MM.1S (cell line): ENCODE results near the gene FHIT.

Experiments used
- DNase-seq: peaks from one replicate; pipeline ENCODE4 v3.0.0-alpha.2; 2015
- H2AFZ ChIP-seq: fragments of 300-600 bp; sonication (generic); 2 replicates; pipeline ENCODE4 v1.6.0; 2016; ENCODE audit warnings: antibody characterized with exemption, low read length
- H3F3A ChIP-seq: fragments of 300-600 bp; sonication (generic); 2 replicates; pipeline ENCODE4 v1.6.1; 2016; ENCODE audit warnings: mild to moderate bottlenecking, antibody characterized with exemption, low read length, moderate library complexity, mixed read lengths; ENCODE audit not compliant: insufficient read depth
- H3K27ac ChIP-seq: fragments of 300-600 bp; sonication (generic); 2 replicates; pipeline ENCODE4 v1.5.1; 2016; ENCODE audit warnings: mild to moderate bottlenecking, low read length
- H3K27me3 ChIP-seq: fragments of 300-600 bp; sonication (generic); replicated peaks from 2 replicates; pipeline ENCODE4 v1.6.0; 2016; ENCODE audit warnings: low read length; ENCODE audit not compliant: insufficient read depth
- H3K36me3 ChIP-seq: fragments of 300-600 bp; sonication (generic); replicated peaks from 2 replicates; pipeline ENCODE4 v1.6.1; 2016; ENCODE audit warnings: mild to moderate bottlenecking, low read length, mixed read lengths; ENCODE audit not compliant: insufficient read depth
- H3K4me1 ChIP-seq: fragments of 300-600 bp; sonication (generic); 2 replicates; pipeline ENCODE4 v1.6.1; 2016; ENCODE audit warnings: low read length, mixed read lengths
- H3K4me2 ChIP-seq: fragments of 300-600 bp; sonication (generic); 2 replicates; pipeline ENCODE4 v1.6.0; 2016; ENCODE audit warnings: low read depth, low read length
- H3K4me3 ChIP-seq: fragments of 300-600 bp; sonication (generic); 2 replicates; pipeline ENCODE4 v1.5.1; 2016; ENCODE audit warnings: low read length, mixed read lengths
- H3K79me2 ChIP-seq: fragments of 300-600 bp; sonication (generic); 2 replicates; pipeline ENCODE4 v1.6.1; 2016; ENCODE audit warnings: mixed run types, low read length, mixed read lengths
- H3K9ac ChIP-seq: fragments of 300-600 bp; sonication (generic); 2 replicates; pipeline ENCODE4 v1.6.1; 2016; ENCODE audit warnings: low read length, mixed read lengths
- H3K9me2 ChIP-seq: fragments of 300-600 bp; sonication (generic); replicated peaks from 2 replicates; pipeline ENCODE4 v1.6.1; 2016; ENCODE audit warnings: mild to moderate bottlenecking, low read length, mixed read lengths; ENCODE audit not compliant: insufficient read depth
- H3K9me3 ChIP-seq: fragments of 300-600 bp; sonication (generic); replicated peaks from 2 replicates; pipeline ENCODE4 v1.6.1; 2016; ENCODE audit warnings: mild to moderate bottlenecking, low read length, mixed read lengths; ENCODE audit not compliant: insufficient read depth
- H4K20me1 ChIP-seq: fragments of 300-600 bp; sonication (generic); 2 replicates; pipeline ENCODE4 v1.6.1; 2016; ENCODE audit warnings: mild to moderate bottlenecking, low read length, moderate library complexity, mixed read lengths; ENCODE audit not compliant: insufficient read depth
- EZH2 ChIP-seq: fragments of 300-600 bp; sonication (generic); optimal IDR thresholded peaks from 2 replicates; pipeline ENCODE3; 2017; ENCODE audit warnings: low read depth, mild to moderate bottlenecking, antibody characterized with exemption, low read length, mixed read lengths
- EZH2phosphoT487 ChIP-seq: fragments of 300-600 bp; sonication (generic); IDR thresholded peaks from 2 replicates; pipeline ENCODE4 v1.6.1; 2018; ENCODE audit warnings: antibody characterized with exemption, low read length
- TF ChIP-seq, protein P1 (sequence below): fragments of 300-600 bp; sonication (generic); IDR thresholded peaks from 2 replicates; pipeline ENCODE4 v1.5.1; 2016; ENCODE audit warnings: antibody characterized with exemption, low read length, mixed read lengths

The FHIT gene

DNA sequence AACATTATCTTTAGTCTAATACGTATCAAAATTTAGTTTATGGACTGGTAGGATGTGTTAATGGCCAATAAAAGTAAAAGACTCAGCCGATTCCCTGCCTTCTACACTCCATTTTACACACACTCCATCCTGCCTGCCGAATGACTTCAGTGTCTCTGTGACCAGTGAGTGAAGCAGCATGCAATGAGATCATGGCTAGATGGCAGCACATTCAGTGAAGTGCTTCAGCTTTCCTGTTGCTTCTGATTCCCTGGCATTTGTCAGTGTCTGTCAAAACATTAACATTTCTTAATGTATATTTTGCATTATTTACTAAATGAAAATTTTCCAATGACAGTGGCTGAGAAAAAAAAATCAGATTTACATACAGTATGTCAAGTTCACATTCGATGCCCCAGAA is 412.0 kb downstream of the FHIT start:
- Histone ChIP-seq H3K9me2 (no peaks in the 10 kb centered on the region), H3K9me3 (no peaks in the 10 kb centered on the region), H3K4me1 (no peaks in the 10 kb centered on the region), H3K27ac (no peak overlapping the region), H3F3A (no peaks in the 10 kb centered on the region), H3K36me3 (no peaks in the 10 kb centered on the region), H3K27me3 (no peaks in the 10 kb centered on the region), H2AFZ (no peak overlapping the region), H3K79me2 (no peaks in the 10 kb centered on the region), H3K4me3 (no peak overlapping the region), H3K9ac (no peak overlapping the region), H4K20me1 (no peaks in the 10 kb centered on the region), H3K4me2 (no peak overlapping the region)
- DNase-seq, result no peak
- TF ChIP-seq EZH2, result no peak
- TF ChIP-seq, protein P1, sequence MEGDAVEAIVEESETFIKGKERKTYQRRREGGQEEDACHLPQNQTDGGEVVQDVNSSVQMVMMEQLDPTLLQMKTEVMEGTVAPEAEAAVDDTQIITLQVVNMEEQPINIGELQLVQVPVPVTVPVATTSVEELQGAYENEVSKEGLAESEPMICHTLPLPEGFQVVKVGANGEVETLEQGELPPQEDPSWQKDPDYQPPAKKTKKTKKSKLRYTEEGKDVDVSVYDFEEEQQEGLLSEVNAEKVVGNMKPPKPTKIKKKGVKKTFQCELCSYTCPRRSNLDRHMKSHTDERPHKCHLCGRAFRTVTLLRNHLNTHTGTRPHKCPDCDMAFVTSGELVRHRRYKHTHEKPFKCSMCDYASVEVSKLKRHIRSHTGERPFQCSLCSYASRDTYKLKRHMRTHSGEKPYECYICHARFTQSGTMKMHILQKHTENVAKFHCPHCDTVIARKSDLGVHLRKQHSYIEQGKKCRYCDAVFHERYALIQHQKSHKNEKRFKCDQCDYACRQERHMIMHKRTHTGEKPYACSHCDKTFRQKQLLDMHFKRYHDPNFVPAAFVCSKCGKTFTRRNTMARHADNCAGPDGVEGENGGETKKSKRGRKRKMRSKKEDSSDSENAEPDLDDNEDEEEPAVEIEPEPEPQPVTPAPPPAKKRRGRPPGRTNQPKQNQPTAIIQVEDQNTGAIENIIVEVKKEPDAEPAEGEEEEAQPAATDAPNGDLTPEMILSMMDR, result no peak
- TF ChIP-seq EZH2phosphoT487, result no peak

DNA sequence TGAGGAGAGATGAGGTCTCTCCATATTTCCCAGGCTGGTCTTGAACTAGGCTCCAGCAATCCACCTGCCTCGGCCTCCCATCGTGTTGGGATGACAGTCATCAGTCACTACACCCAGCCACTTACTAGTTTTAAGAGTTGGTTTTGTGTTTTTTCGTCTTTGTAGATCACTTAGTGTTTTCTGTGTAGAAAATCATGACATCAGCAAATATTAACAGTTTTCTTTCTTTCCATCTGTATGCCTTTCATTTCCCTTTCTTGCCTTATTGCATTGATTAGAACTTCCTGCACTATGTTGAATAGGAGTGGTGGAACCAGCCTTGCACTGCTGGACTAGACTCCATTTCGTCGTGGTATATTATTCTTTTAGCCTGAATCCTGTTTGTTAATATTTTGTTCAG is 415.5 kb downstream of the FHIT start:
- Histone ChIP-seq H2AFZ (no peak overlapping the region), H3K4me1 (no peaks in the 10 kb centered on the region), H3K79me2 (no peaks in the 10 kb centered on the region), H3K27me3 (no peaks in the 10 kb centered on the region), H3K9ac (no peak overlapping the region), H4K20me1 (no peaks in the 10 kb centered on the region), H3F3A (no peaks in the 10 kb centered on the region), H3K9me3 (no peaks in the 10 kb centered on the region), H3K27ac (no peak overlapping the region), H3K9me2 (no peaks in the 10 kb centered on the region), H3K4me3 (no peak overlapping the region), H3K36me3 (no peaks in the 10 kb centered on the region), H3K4me2 (no peak overlapping the region)
- TF ChIP-seq EZH2 (no peak), EZH2phosphoT487 (no peak)
- DNase-seq, result no peak

DNA sequence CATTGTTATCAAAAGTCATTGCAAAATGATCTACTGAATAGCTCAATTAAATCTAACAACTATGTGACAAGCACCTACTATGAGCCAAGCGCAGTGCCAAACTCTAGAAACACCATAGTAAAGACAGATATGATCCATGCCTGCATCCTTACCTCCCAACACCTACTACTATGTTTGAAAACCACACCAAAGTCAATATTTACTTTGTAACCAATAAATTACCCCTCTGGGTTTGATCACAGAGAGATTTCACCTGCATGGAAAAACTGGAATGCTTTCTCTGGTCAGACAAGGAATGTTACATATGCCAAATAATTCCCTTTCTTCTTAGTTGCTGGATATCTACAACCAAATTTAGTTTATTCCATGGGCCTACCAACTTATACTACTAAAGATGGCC is 422.2 kb downstream of the FHIT start:
- Histone ChIP-seq H3F3A (no peaks in the 10 kb centered on the region), H4K20me1 (no peaks in the 10 kb centered on the region), H3K4me3 (no peak overlapping the region), H3K36me3 (no peaks in the 10 kb centered on the region), H3K9ac (no peak overlapping the region), H2AFZ (no peak overlapping the region), H3K27me3 (no peaks in the 10 kb centered on the region), H3K9me2 (no peaks in the 10 kb centered on the region), H3K4me2 (no peak overlapping the region), H3K4me1 (no peaks in the 10 kb centered on the region), H3K27ac (no peak overlapping the region), H3K79me2 (no peaks in the 10 kb centered on the region), H3K9me3 (no peaks in the 10 kb centered on the region)
- no peak for DNase-seq
- TF ChIP-seq EZH2phosphoT487, result no peak
- TF ChIP-seq EZH2, result no peak
- TF ChIP-seq, protein P1, result no peak

- H3K4me1 ChIP-seq, result no peaks in the 10 kb centered on the region
- no peak overlapping the region for H3K4me2 ChIP-seq
- H3K9ac ChIP-seq, result no peak overlapping the region
- DNase-seq, result no peak
- H3K27me3 ChIP-seq, result no peaks in the 10 kb centered on the region
- no peak overlapping the region for H3K4me3 ChIP-seq
- no peak overlapping the region for H3K27ac ChIP-seq
- TF ChIP-seq, protein P1, result no peak
- TF ChIP-seq EZH2phosphoT487 (no peak), EZH2 (no peak)
- no peaks in the 10 kb centered on the region for H3F3A ChIP-seq
- no peaks in the 10 kb centered on the region for H4K20me1 ChIP-seq
- no peaks in the 10 kb centered on the region for H3K9me2 ChIP-seq
- no peaks in the 10 kb centered on the region for H3K9me3 ChIP-seq
- H3K36me3 ChIP-seq, result no peaks in the 10 kb centered on the region
- no peaks in the 10 kb centered on the region for H3K79me2 ChIP-seq
- H2AFZ ChIP-seq, result no peak overlapping the region
These were observed 423.6 kb downstream of the FHIT start for GRCh38 chr3:60827666-60828065.
